GM21528 (cell line): ENCODE data around the gene EMILIN1.
"Not testable (repeated sequence)": the region's sequence is repeated elsewhere in the genome, so short reads cannot be mapped to it uniquely, and the experiment has no call there.

Experiments
- ATAC-seq: cut with Tn5 transposase; IDR thresholded peaks from one replicate; pipeline ENCODE4 v1.9.1; 2021; ENCODE audit warnings: mild to moderate bottlenecking, moderate library complexity; ENCODE audit not compliant: unreplicated experiment, low FRiP score

EMILIN1 gene

DNA sequence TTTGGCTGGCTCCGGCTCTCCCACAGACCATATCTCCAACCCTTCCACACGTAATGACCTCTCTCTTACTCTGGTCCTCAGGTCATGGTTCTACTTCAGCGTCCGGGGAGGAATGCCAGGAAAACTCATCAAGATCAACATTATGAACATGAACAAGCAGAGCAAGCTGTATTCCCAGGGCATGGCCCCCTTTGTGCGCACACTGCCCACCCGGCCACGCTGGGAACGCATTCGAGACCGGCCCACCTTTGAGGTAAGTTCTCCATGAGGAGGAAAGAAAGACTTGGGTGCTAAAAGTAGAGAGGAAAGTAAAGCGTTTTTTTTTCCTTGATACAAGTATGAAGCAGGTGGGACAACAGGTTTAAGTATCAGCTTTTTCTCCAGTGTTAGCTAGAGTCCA is 25.1 kb upstream of the EMILIN1 start:
- no peak for ATAC-seq

DNA sequence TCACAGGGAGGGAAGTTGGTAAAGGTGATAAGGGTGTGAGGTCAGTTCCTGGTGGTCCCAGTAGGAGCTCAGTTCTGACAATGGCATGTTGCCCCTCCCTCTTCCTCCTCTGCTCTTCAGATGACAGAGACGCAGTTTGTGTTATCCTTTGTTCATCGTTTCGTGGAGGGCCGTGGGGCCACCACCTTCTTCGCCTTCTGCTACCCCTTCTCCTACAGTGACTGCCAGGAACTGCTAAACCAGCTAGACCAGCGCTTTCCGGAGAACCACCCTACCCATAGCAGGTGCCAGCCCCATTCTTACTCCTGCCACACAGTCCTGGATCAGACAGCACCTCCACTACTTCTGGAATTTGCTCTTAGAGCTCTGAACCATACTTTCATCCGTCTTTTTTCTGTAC is 24.6 kb upstream of the EMILIN1 start:
- no peak for ATAC-seq

DNA sequence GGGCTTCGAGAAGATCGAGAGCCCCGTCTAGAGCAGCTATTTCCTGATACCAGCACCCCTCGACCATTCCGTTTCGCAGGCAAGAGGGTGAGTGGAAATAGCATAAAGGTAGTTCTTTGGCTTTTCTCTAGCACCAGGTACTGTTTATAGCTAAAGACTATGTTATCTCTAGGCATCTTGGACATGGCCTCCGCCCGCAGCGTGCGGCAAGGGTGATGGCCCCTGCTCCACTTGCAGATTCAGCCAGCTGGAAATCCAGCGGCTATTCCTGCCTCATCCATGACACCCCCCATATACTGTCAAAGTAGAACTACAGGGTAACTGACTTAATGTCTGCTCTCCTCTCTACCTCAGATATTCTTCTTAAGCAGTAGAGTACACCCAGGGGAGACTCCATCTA is 23.7 kb upstream of the EMILIN1 start:
- no peak for ATAC-seq

DNA sequence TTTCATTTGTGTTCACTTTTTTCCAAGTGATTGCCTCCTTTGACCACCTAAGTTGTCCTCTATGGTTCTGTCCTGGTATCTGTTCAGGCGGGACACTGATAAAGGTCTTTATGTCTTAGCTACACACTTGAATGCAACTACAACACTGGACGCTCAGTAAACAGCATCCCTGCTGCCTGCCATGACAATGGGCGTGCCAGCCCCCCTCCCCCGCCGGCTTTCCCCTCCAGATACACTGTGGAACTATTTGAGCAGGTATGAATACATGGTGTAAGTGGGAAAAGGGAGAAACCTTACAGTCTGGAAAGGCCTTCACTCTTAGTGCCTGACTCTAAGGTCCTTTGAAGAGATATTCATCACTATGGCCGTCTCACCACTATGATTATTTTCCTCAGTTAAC is 21.2 kb upstream of the EMILIN1 start:
- ATAC-seq = no peak

DNA sequence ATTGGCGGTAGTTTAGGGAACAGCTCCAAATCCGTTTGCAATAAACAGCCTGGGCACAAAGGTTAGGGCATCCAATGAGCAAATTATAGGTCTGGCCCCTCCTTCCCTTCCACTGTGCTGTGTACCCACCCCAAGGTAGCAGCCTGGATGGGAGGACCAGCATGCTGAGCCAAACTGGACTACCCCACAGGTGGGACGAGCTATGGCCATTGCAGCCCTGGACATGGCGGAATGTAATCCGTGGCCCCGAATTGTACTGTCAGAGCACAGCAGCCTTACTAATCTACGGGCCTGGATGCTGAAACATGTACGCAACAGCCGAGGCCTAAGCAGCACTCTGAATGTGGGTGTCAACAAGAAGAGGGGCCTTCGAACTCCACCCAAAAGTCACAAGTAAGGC is 20.2 kb upstream of the EMILIN1 start:
- no peak for ATAC-seq

DNA sequence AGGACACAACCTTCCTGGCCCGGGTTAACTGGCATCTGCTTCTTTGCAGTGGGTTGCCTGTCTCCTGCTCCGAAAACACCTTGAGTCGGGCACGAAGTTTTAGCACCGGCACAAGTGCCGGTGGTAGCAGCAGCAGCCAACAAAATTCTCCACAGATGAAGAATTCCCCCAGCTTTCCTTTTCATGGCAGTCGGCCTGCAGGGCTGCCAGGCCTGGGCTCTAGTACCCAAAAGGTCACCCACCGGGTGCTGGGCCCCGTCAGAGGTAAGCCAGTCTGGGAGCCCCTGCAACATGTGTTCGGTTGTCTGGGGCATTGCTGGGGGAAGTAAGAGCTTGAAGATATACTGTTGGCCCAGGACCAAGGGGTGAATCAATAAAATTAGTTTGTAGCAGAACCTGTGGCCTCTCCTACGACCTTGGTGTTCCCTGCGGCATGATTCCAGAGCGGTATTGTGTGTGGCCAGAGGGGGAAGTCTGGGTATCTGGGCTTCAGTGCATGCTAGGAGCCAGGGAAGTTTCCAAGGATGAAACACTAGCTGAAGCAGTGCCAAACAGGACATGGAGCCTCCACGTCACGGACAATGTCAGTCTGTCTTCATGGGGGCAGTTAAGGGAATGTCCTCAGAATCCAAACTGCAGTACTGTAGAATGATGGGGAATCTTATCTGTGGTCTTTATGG is 19.1 kb upstream of the EMILIN1 start:
- no peak for ATAC-seq

DNA sequence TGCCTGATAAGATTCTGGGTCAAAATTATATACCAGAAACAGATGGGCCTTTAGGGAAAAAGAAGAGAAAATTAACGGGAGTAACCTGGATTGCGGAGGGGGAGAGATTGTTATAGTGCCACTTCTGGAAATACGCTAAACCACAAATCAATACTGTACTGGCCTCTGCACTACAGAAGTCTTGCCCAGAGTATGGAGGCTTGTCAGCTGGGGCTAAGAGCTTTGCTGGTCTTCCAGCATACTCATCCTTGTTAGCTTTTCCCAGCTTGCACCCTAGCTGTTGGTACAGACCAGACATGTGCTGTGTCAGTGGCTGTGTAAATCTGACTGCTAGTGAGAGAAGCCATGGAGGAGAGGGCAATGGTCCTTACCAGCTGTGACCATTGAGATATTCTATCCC is 18.1 kb upstream of the EMILIN1 start:
- no peak for ATAC-seq

DNA sequence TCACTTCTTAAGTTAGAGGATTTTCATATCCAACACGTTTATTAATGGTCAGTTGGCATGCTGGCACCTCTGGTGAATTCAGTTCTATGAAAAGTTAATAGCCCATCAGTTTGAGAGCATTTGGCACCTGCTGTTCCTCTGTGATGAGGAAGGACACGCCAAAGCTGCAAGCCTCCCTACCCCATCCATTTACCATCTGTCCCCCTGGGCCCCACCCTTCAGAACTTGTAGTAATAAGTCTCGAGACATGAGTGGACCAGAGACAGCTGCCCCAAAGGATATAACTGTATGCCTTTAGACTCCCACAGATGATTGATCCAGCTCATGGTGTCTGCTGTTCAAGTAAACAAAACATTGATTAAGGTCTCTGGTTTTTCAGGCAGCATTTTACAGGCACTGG is 13.3 kb upstream of the EMILIN1 start:
- no peak for ATAC-seq

DNA sequence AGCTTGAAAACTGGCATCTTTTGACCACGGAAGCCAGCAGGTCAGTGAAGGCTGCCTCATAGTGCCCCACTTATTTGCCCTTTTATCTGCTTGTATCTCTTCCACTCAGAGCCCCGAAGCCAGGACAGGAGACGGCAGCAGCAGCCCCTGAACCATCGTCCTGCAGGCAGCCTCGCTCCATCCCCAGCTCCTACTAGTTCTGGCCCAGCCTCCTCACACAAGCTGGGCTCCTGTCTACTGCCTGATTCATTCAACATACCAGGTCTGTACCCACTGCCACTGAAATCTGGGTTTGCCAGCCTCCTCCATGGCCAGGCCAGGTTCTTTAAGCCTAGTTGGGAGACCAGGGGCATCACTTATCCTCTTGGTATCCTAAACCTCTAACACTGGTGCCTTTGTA is 11.0 kb upstream of the EMILIN1 start:
- no peak for ATAC-seq

DNA sequence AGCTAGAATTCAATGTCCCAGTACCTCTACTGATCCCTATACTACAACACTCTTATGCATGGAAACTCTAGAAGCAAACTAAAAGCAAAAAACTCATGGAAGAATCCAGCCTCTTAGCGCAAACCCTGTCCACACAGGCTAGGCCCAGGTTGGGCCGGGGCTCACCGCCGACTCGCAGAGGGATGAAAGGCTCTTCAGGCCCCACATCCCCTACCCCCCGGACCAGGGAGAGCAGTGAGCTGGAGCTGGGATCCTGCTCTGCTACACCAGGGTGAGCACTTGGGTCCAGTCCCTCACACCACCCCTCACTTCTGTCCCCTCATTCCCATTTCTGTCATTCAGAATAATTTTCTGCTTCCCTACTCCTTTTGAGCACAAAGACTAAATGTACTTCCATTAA is 9.0 kb upstream of the EMILIN1 start:
- no peak for ATAC-seq

DNA sequence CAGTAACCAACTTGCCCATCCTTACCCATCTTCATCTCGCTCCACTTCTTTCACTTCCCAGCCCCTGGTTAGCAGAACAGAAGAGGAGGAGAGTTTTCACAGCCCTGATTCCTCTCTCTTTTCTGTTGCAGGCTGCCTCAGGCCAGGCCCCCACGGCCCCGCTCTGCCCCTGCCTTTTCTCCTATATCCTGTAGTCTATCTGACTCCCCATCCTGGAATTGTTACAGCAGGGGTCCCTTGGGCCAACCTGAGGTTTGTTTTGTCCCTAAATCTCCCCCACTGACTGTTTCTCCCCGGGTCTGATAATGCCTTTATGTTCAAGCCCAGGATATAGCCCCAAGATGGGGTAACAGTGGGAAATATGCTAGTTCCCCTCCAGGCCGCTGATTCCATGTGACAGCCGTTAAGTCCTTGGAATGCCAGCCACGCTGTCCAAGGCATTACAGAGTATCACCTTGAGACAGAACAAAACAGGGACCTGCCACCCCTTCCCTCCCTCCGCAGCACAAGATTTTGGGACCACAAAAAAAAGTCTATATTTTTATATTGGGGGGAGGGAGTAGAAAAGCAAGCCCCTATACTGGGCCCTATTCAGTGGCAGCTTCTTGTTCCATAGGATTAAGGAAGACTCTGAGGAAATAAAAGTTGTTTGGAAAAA is 8.3 kb upstream of the EMILIN1 start:
- ATAC-seq = no peak

DNA sequence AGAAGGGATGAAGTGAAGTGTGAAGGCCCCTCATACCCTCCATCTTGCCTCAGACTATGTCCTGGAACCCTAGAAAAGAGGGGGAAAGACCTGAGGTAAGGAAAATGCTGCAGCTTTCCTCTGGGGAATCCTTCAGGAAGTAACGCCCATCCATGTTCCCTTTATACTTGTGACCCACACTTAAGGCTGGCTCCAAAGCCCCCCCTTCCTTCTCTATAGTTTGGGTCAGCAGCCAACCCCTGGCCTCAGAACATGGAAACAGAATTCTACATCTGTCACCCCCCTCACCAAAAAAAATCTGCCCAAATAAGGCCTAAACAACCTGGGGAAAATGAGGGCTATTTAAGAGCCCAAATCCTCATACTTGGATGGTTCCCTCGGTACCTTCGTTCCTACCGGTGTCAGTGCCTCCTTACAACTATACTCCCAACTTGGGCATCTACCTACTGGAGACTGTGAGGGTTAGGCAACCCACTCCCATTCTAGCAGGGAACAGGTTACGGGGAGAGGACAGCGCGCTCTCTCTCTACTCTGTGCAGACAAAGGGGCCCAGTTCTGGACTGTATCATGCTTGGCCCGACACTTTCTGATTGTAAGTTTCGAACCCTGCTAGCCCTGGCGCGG is 7.7 kb upstream of the EMILIN1 start:
- ATAC-seq = no peak

DNA sequence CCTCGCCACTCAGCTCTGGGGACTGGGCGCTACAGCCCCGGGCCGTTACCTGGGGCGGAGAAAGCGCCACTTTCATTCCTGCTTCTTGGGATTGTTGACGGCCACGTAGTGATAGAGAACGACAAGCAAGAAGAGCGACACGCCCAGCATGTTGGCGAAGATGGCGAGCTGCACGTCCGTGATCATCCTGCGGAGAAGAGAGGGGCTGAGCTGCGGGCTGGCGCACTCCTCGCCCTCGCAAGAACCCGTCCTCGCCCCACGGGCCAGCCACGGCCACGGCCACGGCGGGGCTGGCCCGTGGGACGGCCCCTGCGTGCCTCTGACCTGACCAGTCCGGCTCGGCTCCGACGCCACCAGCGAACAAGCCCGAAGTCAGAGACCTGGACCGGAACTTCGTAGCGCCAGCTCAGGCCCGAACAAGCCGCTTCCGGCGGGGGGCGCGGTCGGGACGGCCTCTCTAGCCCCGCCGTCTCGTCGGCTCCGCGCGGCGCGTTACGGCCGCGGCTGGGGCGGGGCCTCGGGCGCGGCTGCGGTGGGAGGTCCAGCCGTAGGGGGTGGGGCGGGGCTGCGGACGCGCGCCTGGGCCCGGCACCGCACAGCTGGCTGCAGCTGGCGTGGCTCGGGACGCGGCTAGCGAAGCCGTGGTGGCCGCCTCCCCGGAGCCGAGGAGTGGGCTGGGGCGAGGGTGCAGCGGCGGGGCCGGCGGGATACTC is 7.0 kb upstream of the EMILIN1 start, which contains the start of gene OST4:
OST4 (minus strand) TSS at position 378 of the 713 bp plus-strand sequence.
- peak; percentile 80 for ATAC-seq

DNA sequence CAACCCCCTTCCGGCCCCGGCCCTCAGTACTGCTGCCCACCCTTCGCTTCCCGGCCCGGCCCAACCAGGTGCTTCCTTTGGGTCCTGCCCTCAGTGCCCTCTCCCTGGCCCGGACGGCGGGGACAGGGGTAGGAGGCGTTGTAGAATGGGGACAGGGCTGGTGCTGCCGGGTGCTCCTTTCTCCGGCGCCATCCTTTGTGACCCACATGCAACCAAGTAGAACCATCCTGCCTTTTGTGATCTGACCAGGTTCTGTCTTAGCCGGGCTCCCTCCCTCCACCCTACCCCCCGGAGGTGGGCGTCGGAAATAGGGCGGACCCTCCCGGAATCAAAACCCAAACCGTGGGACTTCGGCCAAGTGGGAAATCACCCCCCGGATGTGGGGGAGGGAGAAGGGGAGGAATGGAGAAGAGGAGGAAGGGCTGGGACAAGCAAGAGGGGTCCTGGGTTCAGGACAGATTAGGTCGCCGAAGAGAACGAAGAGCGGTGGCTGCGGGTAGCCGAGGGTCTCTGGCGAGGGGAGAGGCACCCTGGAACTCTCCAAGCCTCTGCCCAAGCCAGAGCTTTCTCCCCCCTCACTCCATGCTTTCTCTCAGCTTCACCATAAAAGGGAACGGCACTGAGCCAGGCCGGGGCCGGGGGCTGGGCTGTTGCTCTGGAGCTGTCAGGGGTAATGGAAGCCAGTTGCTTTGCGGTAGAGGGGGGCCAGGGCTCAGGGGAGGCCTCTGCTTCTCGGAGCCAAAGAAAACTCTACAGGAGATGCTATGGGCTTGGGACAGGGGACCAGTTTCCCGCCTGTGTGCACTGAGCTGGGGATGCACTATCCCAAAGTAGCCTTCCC is 6.2 kb upstream of the EMILIN1 start:
- peak; percentile 21 for ATAC-seq

DNA sequence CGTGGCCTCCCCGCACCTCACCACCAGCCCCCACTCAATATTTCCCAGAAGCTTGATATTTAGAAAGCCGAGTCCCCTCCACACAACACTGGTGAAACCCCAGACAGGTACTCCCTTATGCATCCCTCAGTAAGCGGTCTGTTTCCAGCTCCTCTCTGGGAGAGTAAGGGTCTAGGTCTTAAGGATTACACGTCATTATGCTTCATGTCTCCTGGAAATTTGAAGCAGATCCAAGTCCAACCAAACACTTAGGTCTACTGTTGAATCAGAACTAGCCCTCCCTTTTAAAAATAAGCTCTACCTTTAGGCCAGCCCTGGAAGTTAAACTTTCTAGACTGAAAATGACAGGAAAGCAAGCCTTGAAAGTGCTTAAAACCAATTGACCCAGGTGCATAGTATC is 5.5 kb upstream of the EMILIN1 start:
- no peak for ATAC-seq

DNA sequence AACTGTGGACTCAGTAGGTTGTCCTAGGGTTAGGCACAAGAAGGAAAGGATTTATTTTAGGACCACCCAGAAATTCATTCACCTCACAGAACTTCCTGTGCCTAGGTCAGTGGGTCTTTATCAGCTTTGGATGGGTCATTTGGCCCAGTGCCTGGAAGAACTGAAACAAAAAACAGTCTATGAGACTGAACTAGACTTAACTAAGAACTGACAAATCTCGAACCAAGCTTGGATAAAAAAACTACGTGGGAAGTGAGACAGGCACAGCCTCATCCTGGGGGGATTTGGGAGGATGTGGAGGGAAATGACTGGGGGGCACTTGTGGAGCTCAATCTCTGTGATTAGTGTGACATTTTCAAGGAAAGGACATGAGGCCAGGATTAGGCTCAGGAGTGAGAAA is 4.6 kb upstream of the EMILIN1 start:
- ATAC-seq = no peak

DNA sequence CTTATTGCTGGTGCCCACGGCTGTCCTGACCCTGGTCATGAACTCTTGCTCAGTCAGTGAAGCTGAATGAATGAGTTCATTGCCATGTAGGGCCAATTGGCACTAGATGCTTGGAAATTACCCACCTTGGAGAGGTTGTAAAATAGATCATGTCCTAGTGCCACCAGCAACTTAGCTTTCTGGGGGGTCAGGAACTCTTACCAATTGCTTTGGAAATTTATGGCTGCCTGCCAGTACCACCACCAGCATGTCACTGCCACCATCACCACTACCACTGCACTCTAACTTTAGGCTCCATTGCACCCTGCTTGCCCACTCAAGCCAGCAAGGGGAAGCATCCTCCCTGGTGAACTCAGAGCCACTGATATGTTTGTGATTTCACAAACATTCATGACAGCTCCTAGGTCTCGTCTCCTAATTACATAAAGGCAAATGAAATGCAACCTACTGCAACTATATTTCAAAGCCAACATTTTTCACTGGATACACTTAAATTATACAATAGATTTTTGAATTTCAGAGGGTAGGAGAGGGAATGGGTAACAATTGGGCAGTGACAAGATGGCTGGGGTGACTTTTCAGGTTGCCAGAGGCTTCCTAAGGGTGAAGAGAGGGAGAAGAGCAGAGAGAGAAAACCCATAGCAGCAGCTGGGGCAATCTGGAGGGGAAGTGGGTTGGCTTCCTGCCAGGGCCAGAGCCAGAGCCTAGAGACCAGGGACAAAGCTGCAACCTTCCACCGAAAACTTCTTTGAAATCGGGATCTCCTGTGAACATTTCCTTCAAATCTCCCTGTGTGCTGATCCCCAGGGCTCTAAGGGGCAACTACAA is 3.5 kb upstream of the EMILIN1 start:
- no peak for ATAC-seq

DNA sequence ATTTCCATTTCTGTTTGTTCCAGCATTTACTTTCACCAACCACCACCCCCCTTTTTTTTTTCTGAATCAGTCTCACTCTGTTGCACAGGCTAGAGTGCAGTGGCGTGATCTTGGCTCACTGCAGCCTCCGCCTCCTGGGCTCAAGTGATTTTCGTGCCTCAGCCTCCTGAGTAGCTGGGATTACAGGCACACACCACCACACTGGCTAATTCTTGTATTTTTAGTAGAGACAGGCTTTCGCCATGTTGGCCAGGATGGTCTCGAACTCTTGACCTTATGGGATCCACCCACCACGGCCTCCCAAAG is 2.9 kb upstream of the EMILIN1 start:
- ATAC-seq = not testable (repeated sequence)

DNA sequence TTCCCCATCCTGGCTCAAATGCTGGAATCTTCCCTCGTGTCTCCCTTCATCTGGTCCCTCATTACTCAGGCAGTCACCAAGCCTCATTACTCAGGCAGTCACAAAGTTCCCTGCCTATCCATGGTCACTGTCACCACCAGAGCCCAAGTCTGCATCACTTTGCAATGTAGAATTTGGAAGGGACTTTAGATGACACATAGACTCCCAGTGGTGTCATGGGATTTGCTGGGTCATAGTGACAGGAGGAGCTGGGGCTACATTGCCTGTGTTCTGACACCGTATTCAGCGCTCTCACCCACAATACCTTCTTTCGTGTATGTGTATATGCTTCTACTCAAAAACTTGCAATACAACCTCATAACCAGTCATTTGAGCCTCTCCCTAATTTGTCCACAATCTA is 2.1 kb upstream of the EMILIN1 start:
- ATAC-seq = no peak

DNA sequence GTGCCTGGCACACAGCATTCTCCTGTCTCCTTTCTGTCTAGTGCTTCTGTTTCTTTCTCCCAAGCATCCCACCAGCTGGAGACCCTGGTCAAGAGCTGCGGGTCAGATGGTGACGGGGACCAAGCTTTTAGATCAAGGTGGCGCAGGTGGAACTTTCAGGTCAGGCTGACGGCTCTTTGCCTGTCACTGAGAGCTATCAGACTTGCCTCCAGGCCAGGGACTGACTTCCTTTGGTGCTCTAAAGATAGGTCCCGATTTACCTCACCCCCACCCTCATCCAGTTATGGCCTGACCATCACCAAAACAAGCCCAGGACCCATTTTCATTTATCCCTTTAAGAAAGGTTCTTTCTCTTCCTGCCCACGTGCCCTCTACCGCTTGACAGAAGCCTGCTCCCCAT is 1.2 kb upstream of the EMILIN1 start:
- ATAC-seq = no peak
